A673 (cell line): Measurements from ENCODE around the gene CNPY4. TPM values are rescaled to one million over a fixed set of nuclear protein-coding genes. Genes with fewer than 3 reads are reported as not detected.

Experiments used
- BruUV-seq: library from RNA; stranded (reverse); fragments of 400-500 nt; replicated peaks from 2 replicates; lab custom pipeline; 2021; lab: Mats Ljungman, UMichigan
- CTCF ChIA-PET: fragments of 300-600 bp; sonication (Branson Sonifier 250); formaldehyde crosslinking; loops from one replicate; lab custom pipeline; 2022; ENCODE audit warnings: antibody characterized with exemption; lab: Charles Lee
- POLR2A ChIA-PET: fragments of 300-600 bp; sonication (Branson Sonifier 250); formaldehyde crosslinking; loops from one replicate; lab custom pipeline; 2022; ENCODE audit warnings: antibody characterized with exemption; ENCODE audit not compliant: low non-redundant PET; lab: Charles Lee
- DNase-seq: peaks from one replicate; pipeline ENCODE4 v3.0.0-alpha.2; 2015; ENCODE audit warnings: low spot score
- H3K27ac ChIP-seq: fragments of 200-600 bp; sonication (generic); 2 replicates; pipeline ENCODE4 v1.5.1; 2016; ENCODE audit warnings: mixed run types, low read depth, mild to moderate bottlenecking, mixed read lengths, antibody characterized with exemption, low read length; ENCODE audit not compliant: poor library complexity, severe bottlenecking
- H3K27me3 ChIP-seq: fragments of 200-600 bp; sonication (generic); replicated peaks from 2 replicates; pipeline ENCODE4 v1.6.1; 2017; ENCODE audit warnings: mixed run types, low read depth, mild to moderate bottlenecking, mixed read lengths, antibody characterized with exemption, low read length; ENCODE audit not compliant: insufficient read depth, poor library complexity
- H3K36me3 ChIP-seq: fragments of 200-600 bp; sonication (generic); 2 replicates; pipeline ENCODE4 v1.6.1; 2016; ENCODE audit warnings: mixed run types, mild to moderate bottlenecking, mixed read lengths, antibody characterized with exemption, low read length; ENCODE audit not compliant: insufficient read depth, poor library complexity, severe bottlenecking
- H3K4me1 ChIP-seq: fragments of 200-600 bp; sonication (generic); 2 replicates; pipeline ENCODE4 v1.6.1; 2017; ENCODE audit warnings: mixed run types, mild to moderate bottlenecking, mixed read lengths, antibody characterized with exemption, low read length; ENCODE audit not compliant: insufficient read depth, poor library complexity, severe bottlenecking
- H3K4me3 ChIP-seq: fragments of 200-600 bp; sonication (generic); 2 replicates; pipeline ENCODE4 v1.5.1; 2016; ENCODE audit warnings: low read depth, mixed run types, mild to moderate bottlenecking, mixed read lengths, low read length; ENCODE audit not compliant: poor library complexity, severe bottlenecking
- H3K9me3 ChIP-seq: fragments of 200-600 bp; sonication (generic); 2 replicates; pipeline ENCODE4 v1.6.1; 2016; ENCODE audit warnings: mixed run types, low read depth, mild to moderate bottlenecking, mixed read lengths, antibody characterized with exemption, low read length; ENCODE audit not compliant: poor library complexity, severe bottlenecking
- EZH2 ChIP-seq: fragments of 200-600 bp; sonication (generic); IDR thresholded peaks from 2 replicates; pipeline ENCODE4 v1.6.1; 2017; ENCODE audit warnings: borderline replicate concordance, low read depth, mild to moderate bottlenecking, mixed read lengths, antibody characterized with exemption, low read length; ENCODE audit not compliant: poor library complexity, severe bottlenecking
- intact Hi-C: fragments of 100-400 bp; cut with micrococcal nuclease; formaldehyde crosslinking; loops from one replicate; pipeline ENCODE4 v1.10.0; 2022; ENCODE audit not compliant: unreplicated experiment
- total RNA-seq: library from RNA; stranded (reverse); gene quantifications from 2 replicates; pipeline ENCODE4 v1.2.3, GENCODE V29; 2021
- TF ChIP-seq, protein P1 (sequence below): fragments of 300-800, 200-600 bp; sonication (generic); conservative IDR thresholded peaks from 2 replicates; pipeline ENCODE4 v1.5.1; 2017; ENCODE audit warnings: low read depth, mild to moderate bottlenecking, antibody characterized with exemption, low read length, moderate library complexity, mixed read lengths

The CNPY4 gene
- total RNA-seq, 1 experiment from 2014 or later: 20.2 TPM

DNA sequence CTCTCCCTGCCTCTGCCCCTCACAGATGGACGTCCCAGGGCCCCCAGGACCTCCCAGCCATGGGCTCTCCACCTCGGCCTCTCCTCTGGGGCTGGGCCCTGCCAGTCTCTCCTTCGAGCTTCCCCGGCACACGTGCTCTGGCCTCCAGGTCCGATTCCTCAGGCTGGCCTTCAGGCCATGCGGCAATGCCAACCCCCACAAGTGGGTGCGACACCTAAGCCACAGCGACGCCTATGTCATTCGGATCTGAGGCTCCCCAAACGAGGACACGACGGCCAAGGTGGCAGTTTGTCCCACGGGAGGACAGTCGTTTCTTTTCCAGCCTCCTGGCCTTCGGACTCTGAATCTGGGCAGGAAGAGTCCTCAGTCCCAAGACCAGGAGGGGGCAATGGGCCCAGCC, 12.8 kb upstream of the CNPY4 start:
- CTCF ChIA-PET: no interaction called here
- peaks cover 8% of the 10 kb centered on the region for H3K4me1 ChIP-seq
- H3K9me3 ChIP-seq: no peaks in the 10 kb centered on the region
- no peaks in the 10 kb centered on the region for H3K27me3 ChIP-seq
- TF ChIP-seq, protein P1, sequence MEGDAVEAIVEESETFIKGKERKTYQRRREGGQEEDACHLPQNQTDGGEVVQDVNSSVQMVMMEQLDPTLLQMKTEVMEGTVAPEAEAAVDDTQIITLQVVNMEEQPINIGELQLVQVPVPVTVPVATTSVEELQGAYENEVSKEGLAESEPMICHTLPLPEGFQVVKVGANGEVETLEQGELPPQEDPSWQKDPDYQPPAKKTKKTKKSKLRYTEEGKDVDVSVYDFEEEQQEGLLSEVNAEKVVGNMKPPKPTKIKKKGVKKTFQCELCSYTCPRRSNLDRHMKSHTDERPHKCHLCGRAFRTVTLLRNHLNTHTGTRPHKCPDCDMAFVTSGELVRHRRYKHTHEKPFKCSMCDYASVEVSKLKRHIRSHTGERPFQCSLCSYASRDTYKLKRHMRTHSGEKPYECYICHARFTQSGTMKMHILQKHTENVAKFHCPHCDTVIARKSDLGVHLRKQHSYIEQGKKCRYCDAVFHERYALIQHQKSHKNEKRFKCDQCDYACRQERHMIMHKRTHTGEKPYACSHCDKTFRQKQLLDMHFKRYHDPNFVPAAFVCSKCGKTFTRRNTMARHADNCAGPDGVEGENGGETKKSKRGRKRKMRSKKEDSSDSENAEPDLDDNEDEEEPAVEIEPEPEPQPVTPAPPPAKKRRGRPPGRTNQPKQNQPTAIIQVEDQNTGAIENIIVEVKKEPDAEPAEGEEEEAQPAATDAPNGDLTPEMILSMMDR: no peak
- TF ChIP-seq EZH2: no peak
- DNase-seq: no peak
- intact Hi-C loops: no loop called here
- no peak overlapping the region for H3K27ac ChIP-seq
- POLR2A ChIA-PET: no interaction called here
- no TSS peak for BruUV-seq
- H3K36me3 ChIP-seq: peaks cover 60% of the 10 kb centered on the region
- no peak overlapping the region for H3K4me3 ChIP-seq

DNA sequence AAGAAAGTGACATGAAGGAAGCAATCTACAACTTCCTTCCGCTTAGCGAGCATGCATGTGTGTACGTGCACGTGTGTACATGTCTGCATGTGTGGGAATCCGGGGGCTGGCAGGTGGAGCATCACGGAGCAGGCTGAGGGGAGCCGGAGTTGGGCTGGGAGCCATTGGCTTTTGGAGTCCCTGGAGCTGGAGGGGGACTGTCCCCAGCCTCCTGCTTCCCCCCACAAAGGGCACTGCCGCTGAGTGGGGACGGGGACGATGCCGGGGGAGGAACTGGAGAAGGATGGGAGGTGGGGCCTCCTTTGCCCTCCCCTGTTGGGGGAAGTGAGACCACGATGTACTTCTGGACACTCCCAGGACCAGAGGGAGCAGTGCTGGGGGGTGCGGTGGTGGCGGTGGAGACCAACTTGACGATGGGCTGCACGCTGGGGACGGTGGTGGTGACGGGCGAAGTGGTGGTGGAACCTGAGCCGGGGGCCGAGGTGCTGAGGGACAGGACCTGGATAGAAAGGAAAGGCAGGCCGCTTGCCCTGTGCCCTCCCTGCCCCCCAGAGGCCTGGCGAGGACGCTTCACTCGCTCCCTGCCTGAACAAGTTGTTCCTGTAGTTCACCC, 12.2 kb upstream of the CNPY4 start:
- intact Hi-C loops: no loop called here
- Histone ChIP-seq H3K27me3 (no peaks in the 10 kb centered on the region), H3K9me3 (no peaks in the 10 kb centered on the region), H3K27ac (no peak overlapping the region), H3K4me1 (peaks cover 8% of the 10 kb centered on the region), H3K4me3 (no peak overlapping the region), H3K36me3 (peaks cover 66% of the 10 kb centered on the region)
- no peak for DNase-seq
- CTCF ChIA-PET: no interaction called here
- TSS peak; percentile 94 for BruUV-seq
- POLR2A ChIA-PET: no interaction called here
- no peak for TF ChIP-seq EZH2

DNA sequence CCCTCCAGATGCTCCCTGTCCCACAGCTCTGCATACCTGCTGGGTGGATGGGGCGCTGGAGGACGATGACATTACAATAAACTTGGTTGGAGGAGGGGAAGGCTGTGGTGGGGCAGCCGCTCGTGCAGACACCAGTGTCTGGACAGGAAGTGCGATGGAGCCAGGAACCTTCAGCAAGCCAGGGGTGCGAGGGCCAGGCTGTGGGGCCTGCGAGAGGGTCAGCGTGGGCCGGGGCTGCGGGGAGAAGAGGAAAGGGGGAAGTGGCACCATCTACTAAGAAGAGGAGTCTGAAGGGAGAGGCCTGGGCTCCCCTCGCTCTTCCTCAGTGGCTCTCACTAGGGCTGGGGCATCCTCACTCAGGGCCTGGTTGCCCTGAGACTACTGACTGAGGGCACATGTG, 11.5 kb upstream of the CNPY4 start:
- BruUV-seq: no TSS peak
- DNase-seq: no peak
- H3K36me3 ChIP-seq: peaks cover 67% of the 10 kb centered on the region
- H3K9me3 ChIP-seq: no peaks in the 10 kb centered on the region
- H3K4me3 ChIP-seq: no peak overlapping the region
- H3K27me3 ChIP-seq: no peaks in the 10 kb centered on the region
- H3K27ac ChIP-seq: no peak overlapping the region
- intact Hi-C loops: no loop called here
- POLR2A ChIA-PET: no interaction called here
- CTCF ChIA-PET: no interaction called here
- H3K4me1 ChIP-seq: peaks cover under 1% of the 10 kb centered on the region
- no peak for TF ChIP-seq EZH2
- TF ChIP-seq, protein P1: no peak
